ENCODE measurements around the gene PARG.
"Not testable (repeated sequence)": the region's sequence is repeated elsewhere in the genome, so short reads cannot be mapped to it uniquely, and the experiment has no call there.

Gene PARG

DNA sequence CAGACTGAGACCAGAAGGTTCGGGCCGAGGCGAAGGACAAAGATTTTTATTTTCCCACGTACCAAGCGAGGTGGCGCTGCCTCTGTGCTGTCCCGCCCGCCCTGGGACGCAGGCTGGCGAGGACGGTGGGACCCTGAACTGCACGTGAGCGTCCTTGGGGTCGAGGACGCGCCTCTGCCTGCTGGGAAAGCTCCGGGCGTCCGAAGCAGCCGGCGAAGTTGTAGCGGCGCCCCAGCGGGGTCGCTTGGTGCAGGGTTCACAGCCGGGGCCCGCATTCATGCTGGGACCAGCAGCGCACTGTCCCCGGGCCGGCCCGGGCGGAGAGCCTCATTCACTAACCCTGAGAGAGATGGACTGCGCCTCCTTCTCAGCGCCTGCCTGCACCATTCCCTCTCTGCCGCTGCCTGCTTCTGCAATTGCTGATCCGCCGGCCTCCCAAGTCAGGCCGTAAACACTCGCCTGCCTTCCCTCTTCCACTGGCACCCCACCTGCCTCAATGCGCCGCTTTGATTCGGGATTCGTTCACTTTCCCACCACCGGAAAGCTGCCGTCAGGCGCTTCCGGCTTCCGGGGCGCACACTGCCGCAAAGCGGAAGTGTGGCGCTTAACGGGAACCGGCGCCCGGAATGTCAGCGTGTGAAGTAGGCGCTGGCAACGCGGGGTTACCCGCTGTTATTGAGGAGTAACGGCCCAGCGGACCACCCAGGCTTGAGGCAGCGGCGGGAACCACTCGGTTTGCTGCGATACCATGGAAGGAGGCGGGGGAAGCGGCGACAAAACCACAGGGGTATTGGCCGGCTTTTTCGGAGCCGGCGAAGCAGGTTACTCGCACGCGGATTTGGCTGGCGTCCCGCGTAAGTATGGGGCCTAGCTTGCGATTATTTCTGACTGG lies at the start of gene PARG, which contains the start of gene TIMM23B:
PARG (minus strand) TSS at position 581 of the 892 bp plus-strand sequence; CDS start at position 279, 302 bp downstream.
TIMM23B (plus strand) TSS at position 607 of the 892 bp plus-strand sequence; CDS start at position 749, 142 bp downstream.
- peak within 1 kb of the TSS; percentile 87 for H3K9ac ChIP-seq (ENCODE audit: low read depth, low read length)
- H3K27ac ChIP-seq (ENCODE audit: low read depth, low read length): peak within 1 kb of the TSS; percentile 85
- H3K9me3 ChIP-seq (ENCODE audit: control insufficient read depth, insufficient read depth, low read length); H3K36me3 ChIP-seq (ENCODE audit: control insufficient read depth, insufficient read depth, low read length); H3K4me1 ChIP-seq (ENCODE audit: control insufficient read depth, insufficient read depth, low read length); H3K27me3 ChIP-seq (ENCODE audit: control insufficient read depth, insufficient read depth, low read length): not testable (repeated sequence)
- peak within 1 kb of the TSS; percentile 94 for H3K4me3 ChIP-seq (ENCODE audit: low read depth, low read length)

DNA sequence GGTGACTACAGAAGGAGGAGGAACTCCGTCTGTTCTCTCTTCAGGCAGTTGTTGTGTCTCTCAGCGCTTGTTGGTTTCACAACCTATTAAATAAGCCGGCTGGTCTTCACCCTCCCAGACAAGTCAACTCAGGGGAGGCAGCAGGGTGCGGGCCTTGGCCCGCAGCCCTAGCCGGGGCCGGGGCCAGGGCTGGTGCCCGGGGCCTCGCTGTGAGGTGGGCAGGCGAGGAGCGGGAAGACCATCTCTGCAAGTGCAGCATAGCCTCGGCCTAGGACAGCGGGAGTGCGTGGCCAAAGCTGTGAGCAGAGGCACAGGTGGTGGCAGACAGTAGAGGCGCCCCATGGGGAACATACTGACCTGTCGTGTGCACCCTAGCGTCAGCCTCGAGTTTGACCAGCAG lies 46.5 kb upstream of the PARG start, which contains the start of gene AGAP6:
AGAP6 (plus strand) TSS at position 31 of the 400 bp plus-strand sequence; CDS start at position 341, 310 bp downstream.
- H3K9me3 ChIP-seq (ENCODE audit: control insufficient read depth, insufficient read depth, low read length); H3K36me3 ChIP-seq (ENCODE audit: control insufficient read depth, insufficient read depth, low read length); H3K27me3 ChIP-seq (ENCODE audit: control insufficient read depth, insufficient read depth, low read length); H3K9ac ChIP-seq (ENCODE audit: low read depth, low read length); H3K27ac ChIP-seq (ENCODE audit: low read depth, low read length); H3K4me3 ChIP-seq (ENCODE audit: low read depth, low read length); H3K4me1 ChIP-seq (ENCODE audit: control insufficient read depth, insufficient read depth, low read length): not testable (repeated sequence)

DNA sequence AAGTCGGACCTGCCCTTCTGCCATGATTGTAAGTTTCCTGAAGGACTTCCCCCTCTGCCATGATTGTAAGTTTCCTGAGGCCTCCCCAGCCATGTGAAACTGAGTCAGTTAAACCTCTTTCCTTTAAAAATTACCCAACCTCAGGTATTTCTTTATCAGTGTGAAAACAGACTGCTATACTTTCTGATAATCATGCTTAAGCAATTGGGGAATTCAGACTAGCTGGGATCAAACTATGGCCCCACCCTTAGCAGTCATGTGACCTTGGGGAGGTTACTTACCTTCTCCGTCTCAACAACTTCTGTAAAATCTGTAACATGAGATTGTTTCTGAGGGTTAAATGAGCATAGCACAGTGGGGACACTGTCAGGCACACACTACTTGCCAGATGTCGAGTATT lies 45.4 kb upstream of the PARG start:
- H3K9me3 ChIP-seq (ENCODE audit: control insufficient read depth, insufficient read depth, low read length); H3K9ac ChIP-seq (ENCODE audit: low read depth, low read length); H3K4me3 ChIP-seq (ENCODE audit: low read depth, low read length); H3K36me3 ChIP-seq (ENCODE audit: control insufficient read depth, insufficient read depth, low read length); H3K27me3 ChIP-seq (ENCODE audit: control insufficient read depth, insufficient read depth, low read length); H3K4me1 ChIP-seq (ENCODE audit: control insufficient read depth, insufficient read depth, low read length); H3K27ac ChIP-seq (ENCODE audit: low read depth, low read length): not testable (repeated sequence)

DNA sequence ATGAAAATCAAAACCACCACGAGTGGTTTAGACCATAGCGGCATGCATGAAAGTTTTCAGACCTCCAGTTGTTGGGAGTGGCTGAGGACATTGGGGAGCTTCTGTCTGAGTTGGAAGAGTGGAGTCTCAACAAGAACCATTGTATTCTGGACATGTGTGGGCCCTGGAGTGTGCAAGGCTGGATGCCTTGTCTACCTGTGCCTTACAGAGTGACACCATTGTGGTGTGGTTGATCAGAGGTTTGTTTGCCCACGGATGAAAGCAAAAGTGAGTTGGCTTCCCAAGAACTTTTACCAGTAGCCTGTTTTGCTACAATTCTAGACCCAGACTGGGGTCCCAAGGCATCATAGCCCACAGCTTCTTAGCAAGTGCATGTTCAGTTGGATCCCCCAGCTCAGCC lies 35.9 kb upstream of the PARG start:
- not testable (repeated sequence) for H3K27me3 ChIP-seq (ENCODE audit: control insufficient read depth, insufficient read depth, low read length); H3K4me3 ChIP-seq (ENCODE audit: low read depth, low read length); H3K27ac ChIP-seq (ENCODE audit: low read depth, low read length); H3K4me1 ChIP-seq (ENCODE audit: control insufficient read depth, insufficient read depth, low read length); H3K36me3 ChIP-seq (ENCODE audit: control insufficient read depth, insufficient read depth, low read length); H3K9me3 ChIP-seq (ENCODE audit: control insufficient read depth, insufficient read depth, low read length); H3K9ac ChIP-seq (ENCODE audit: low read depth, low read length)

DNA sequence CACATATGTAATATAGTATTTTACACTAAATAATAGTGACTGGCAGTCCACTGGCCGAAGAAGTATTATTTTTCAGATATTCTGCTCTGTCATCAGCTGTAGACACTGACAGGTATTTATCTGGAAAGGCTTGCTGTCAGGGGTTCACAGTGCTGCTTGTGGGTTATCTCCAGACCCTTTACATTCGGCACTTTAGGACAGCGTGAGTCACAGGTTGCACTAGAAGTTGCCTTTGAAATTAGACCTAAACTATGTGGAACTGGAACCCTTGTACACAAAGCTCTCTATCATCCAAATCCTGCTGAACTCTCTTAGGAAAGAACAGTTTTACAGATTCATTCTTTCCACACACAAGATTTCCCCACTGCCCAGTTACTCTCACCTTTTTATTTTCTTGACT lies 30.3 kb upstream of the PARG start:
- H3K27me3 ChIP-seq (ENCODE audit: control insufficient read depth, insufficient read depth, low read length); H3K9me3 ChIP-seq (ENCODE audit: control insufficient read depth, insufficient read depth, low read length); H3K9ac ChIP-seq (ENCODE audit: low read depth, low read length); H3K36me3 ChIP-seq (ENCODE audit: control insufficient read depth, insufficient read depth, low read length); H3K4me3 ChIP-seq (ENCODE audit: low read depth, low read length); H3K4me1 ChIP-seq (ENCODE audit: control insufficient read depth, insufficient read depth, low read length); H3K27ac ChIP-seq (ENCODE audit: low read depth, low read length): not testable (repeated sequence)

DNA sequence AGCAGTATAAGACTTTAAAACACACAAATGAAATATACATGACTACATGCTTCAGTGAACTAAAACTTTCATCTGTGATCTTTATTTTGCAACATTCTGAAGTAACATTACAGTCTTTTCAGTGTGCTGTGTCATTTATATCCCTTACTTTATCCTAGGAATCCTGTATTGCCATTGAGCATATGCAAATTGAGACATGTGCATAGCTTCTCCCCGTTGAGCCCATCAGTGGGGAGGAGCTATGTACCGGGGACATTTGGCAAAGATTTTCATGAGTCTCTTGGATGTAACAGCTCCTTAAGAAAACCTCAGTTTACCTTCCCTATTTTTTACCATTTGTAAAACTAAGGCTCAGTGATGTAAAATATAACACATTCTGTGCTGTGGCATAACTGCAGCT lies 29.6 kb upstream of the PARG start:
- not testable (repeated sequence) for H3K9ac ChIP-seq (ENCODE audit: low read depth, low read length); H3K27me3 ChIP-seq (ENCODE audit: control insufficient read depth, insufficient read depth, low read length); H3K4me1 ChIP-seq (ENCODE audit: control insufficient read depth, insufficient read depth, low read length); H3K4me3 ChIP-seq (ENCODE audit: low read depth, low read length); H3K36me3 ChIP-seq (ENCODE audit: control insufficient read depth, insufficient read depth, low read length); H3K9me3 ChIP-seq (ENCODE audit: control insufficient read depth, insufficient read depth, low read length); H3K27ac ChIP-seq (ENCODE audit: low read depth, low read length)

DNA sequence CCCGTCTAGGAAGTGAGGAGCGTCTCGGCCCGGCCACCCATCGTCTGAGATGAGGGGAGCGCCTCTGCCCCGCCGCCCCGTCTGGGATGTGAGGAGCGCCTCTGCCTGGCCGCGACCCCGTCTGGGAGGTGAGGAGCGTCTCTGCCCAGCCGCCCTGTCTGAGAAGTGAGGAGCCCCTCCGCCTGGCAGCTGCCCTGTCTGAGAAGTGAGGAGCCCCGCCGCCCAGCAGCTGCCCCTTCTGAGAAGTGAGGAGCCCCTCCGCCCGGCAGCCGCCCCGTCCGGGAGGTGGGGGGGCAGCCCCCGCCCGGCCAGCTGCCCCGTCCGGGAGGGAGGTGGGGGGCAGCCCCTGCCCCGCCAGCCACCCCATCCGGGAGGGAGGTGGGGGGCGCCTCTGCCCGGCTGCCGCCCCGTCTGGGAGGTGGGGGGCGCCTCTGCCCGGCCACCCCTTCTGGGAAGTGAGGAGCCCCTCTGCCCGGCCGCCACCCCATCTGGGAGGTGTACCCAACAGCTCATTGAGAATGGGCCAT lies 28.6 kb upstream of the PARG start:
- not testable (repeated sequence) for H3K4me1 ChIP-seq (ENCODE audit: control insufficient read depth, insufficient read depth, low read length); H3K4me3 ChIP-seq (ENCODE audit: low read depth, low read length); H3K9me3 ChIP-seq (ENCODE audit: control insufficient read depth, insufficient read depth, low read length); H3K27me3 ChIP-seq (ENCODE audit: control insufficient read depth, insufficient read depth, low read length); H3K9ac ChIP-seq (ENCODE audit: low read depth, low read length); H3K36me3 ChIP-seq (ENCODE audit: control insufficient read depth, insufficient read depth, low read length); H3K27ac ChIP-seq (ENCODE audit: low read depth, low read length)

DNA sequence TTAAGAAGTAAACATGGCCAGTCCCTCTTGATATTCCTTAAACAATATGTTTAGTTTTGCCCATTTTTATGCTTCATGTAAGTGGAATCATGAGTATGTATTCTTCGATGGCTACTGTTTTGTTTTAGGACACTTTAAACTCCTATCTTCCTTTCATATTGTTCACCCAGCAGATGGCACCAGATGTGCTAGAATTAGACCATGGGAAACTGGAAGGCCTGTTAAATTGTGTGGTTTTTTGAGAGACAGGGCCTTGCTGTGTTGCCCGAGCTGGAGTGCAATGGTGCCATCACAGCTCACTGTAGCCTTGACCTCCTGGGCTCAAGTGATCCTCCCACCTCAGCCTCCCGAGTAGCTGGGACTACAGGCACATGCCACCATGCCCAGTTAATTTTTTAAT lies 11.3 kb upstream of the PARG start:
- not testable (repeated sequence) for H3K4me3 ChIP-seq (ENCODE audit: low read depth, low read length); H3K4me1 ChIP-seq (ENCODE audit: control insufficient read depth, insufficient read depth, low read length); H3K9me3 ChIP-seq (ENCODE audit: control insufficient read depth, insufficient read depth, low read length); H3K27ac ChIP-seq (ENCODE audit: low read depth, low read length); H3K9ac ChIP-seq (ENCODE audit: low read depth, low read length); H3K27me3 ChIP-seq (ENCODE audit: control insufficient read depth, insufficient read depth, low read length)
- peaks cover 31% of the 10 kb centered on the region for H3K36me3 ChIP-seq (ENCODE audit: control insufficient read depth, insufficient read depth, low read length)

DNA sequence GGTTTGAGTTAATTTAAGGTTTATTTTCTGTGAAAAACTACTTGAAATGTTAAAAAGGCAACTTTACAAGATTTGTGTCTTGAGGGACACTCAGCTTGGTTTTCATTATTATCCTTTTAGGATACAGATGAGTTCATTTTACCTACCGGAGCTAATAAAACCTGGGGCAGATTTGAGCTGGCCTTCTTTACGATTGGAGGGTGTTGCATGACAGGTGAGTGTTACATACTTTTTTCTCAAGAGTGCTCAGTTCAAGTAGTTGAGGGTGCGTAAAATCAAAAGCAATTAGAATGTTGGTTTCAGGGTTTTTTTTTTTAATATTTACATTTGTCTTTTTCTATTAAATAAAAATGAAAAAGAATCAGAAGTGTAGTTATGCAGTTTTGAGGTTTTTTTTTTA lies 10.2 kb upstream of the PARG start:
- H3K27ac ChIP-seq (ENCODE audit: low read depth, low read length); H3K9ac ChIP-seq (ENCODE audit: low read depth, low read length); H3K4me3 ChIP-seq (ENCODE audit: low read depth, low read length); H3K4me1 ChIP-seq (ENCODE audit: control insufficient read depth, insufficient read depth, low read length); H3K9me3 ChIP-seq (ENCODE audit: control insufficient read depth, insufficient read depth, low read length); H3K27me3 ChIP-seq (ENCODE audit: control insufficient read depth, insufficient read depth, low read length): not testable (repeated sequence)
- H3K36me3 ChIP-seq (ENCODE audit: control insufficient read depth, insufficient read depth, low read length): peaks cover 24% of the 10 kb centered on the region

DNA sequence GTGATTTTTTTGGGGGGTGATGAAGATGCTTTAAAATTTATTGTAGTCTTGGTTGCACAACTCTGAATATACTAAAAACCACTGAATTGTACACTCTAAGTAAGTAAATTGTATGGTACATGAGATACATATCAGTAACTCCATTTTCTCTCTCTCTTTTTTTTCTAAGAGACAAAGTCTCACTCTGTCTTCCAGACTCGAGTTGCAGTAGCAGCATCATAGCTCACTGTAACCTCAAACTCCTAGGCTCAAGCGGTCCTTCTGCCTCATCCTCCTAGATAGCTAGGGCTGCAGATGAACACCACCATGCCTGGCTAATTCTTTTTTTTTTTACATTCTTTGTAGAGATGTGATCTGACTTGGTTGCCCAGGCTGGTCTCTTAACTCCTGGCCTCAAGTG lies 6.9 kb upstream of the PARG start:
- H3K4me1 ChIP-seq (ENCODE audit: control insufficient read depth, insufficient read depth, low read length); H3K9me3 ChIP-seq (ENCODE audit: control insufficient read depth, insufficient read depth, low read length); H3K4me3 ChIP-seq (ENCODE audit: low read depth, low read length); H3K27ac ChIP-seq (ENCODE audit: low read depth, low read length); H3K27me3 ChIP-seq (ENCODE audit: control insufficient read depth, insufficient read depth, low read length); H3K9ac ChIP-seq (ENCODE audit: low read depth, low read length): not testable (repeated sequence)
- H3K36me3 ChIP-seq (ENCODE audit: control insufficient read depth, insufficient read depth, low read length): peaks cover 12% of the 10 kb centered on the region

DNA sequence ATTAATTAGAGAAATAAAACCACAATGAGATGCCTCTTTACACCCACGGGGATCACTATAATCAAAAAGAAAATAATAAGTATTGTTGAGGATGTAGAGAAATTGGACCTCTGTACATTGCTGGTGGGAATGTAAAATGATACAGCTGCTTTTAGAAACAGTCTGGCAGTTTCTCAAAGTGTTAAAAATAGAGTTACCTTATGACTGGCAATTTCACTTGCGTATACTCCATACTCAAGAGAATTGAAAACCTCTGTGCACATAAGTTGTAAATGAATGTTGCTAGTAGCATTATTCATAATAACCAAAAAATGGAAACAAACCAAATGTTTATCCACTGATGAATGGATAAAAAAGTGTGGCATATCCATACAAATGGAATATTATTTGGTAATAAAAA lies 6.3 kb upstream of the PARG start:
- not testable (repeated sequence) for H3K9ac ChIP-seq (ENCODE audit: low read depth, low read length); H3K4me1 ChIP-seq (ENCODE audit: control insufficient read depth, insufficient read depth, low read length); H3K27ac ChIP-seq (ENCODE audit: low read depth, low read length); H3K4me3 ChIP-seq (ENCODE audit: low read depth, low read length); H3K9me3 ChIP-seq (ENCODE audit: control insufficient read depth, insufficient read depth, low read length); H3K27me3 ChIP-seq (ENCODE audit: control insufficient read depth, insufficient read depth, low read length)
- peaks cover 11% of the 10 kb centered on the region for H3K36me3 ChIP-seq (ENCODE audit: control insufficient read depth, insufficient read depth, low read length)
